K562 (cell line): ENCODE data around the gene ZFAND3. TPM values are rescaled to one million over a fixed set of nuclear protein-coding genes. Genes with fewer than 3 reads are reported as not detected.

Experiments used
- ATAC-seq: fragments of 200-7000 bp; cut with Tn5 transposase; 3 replicates; pipeline ENCODE4 v1.9.1; 2020; ENCODE audit warnings: moderate library complexity
- BruUV-seq: library from RNA; stranded (reverse); fragments of 400-500 nt; replicated peaks from 2 replicates; lab custom pipeline; 2021; lab: Mats Ljungman, UMichigan
- CTCF ChIA-PET: fragments of 300-600 bp; formaldehyde crosslinking; extraction: SDS; loops from one replicate; lab custom pipeline; 2021; ENCODE audit warnings: low intra/inter-chr PET ratio; lab: Yijun Ruan, JAX
- POLR2A ChIA-PET: fragments of 300-600, 350-650 bp; sonication (Branson Sonifier 250); formaldehyde crosslinking; extraction: SDS; loops from one replicate; lab custom pipeline; 2021; ENCODE audit warnings: antibody characterized with exemption, inconsistent platforms; lab: Yijun Ruan, JAX
- DNase-seq, 4 experiments: peaks; one replicate each; pipeline versions ENCODE4 v3.0.0 to v3.0.0-alpha.2; 2011 to 2018; ENCODE audit warnings: low spot score in 3 of 4, mixed read lengths in 3 of 4; ENCODE audit errors: extremely low read depth in 1 of 4
- FAIRE-seq: peaks from 2 replicates; lab custom pipeline; 2011; peaks lifted over from hg19 to GRCh38; lab: Jason Lieb, UNC
- H2AFZ ChIP-seq: 2 replicates; pipeline ENCODE4 v1.6.0; 2011; ENCODE audit warnings: low read depth, low read length, control low read depth, inconsistent platforms
- H3K27ac ChIP-seq: fragments of 200-600 bp; 3 replicates; pipeline ENCODE4 v1.8.0; 2011; ENCODE audit warnings: low read depth, mild to moderate bottlenecking, control low read depth, inconsistent platforms, low read length, moderate library complexity, mixed read lengths; ENCODE audit errors: extremely low read depth
- H3K27me3 ChIP-seq, 2 experiments: fragments of 300-600 bp in 1 of 2; 2 replicates in 1 of 2; 3 replicates in 1 of 2; pipeline versions ENCODE4 v1.6.0 to v1.8.0; 2011; ENCODE audit warnings: inconsistent platforms in 2 of 2, low read length in 2 of 2, mild to moderate bottlenecking in 1 of 2, mixed read lengths in 1 of 2, moderate library complexity in 1 of 2; ENCODE audit not compliant: control insufficient read depth in 2 of 2, insufficient read depth in 2 of 2
- H3K36me3 ChIP-seq: fragments of 300-600 bp; 3 replicates; pipeline ENCODE4 v1.8.0; 2011; ENCODE audit warnings: mild to moderate bottlenecking, low read length, inconsistent platforms; ENCODE audit not compliant: control insufficient read depth, insufficient read depth
- H3K4me1 ChIP-seq, 2 experiments: fragments of 200-600 bp in 1 of 2; replicated peaks in 1 of 2; 2 replicates in 1 of 2; 3 replicates in 1 of 2; pipeline versions ENCODE4 v1.5.1 to v1.8.0; 2011; ENCODE audit warnings: inconsistent platforms in 2 of 2, low read length in 2 of 2, mild to moderate bottlenecking in 1 of 2, mixed read lengths in 1 of 2, moderate library complexity in 1 of 2; ENCODE audit not compliant: control insufficient read depth in 2 of 2, insufficient read depth in 2 of 2
- H3K4me2 ChIP-seq: 2 replicates; pipeline ENCODE4 v1.6.1; 2011; ENCODE audit warnings: low read length, control low read depth, inconsistent platforms, mixed read lengths; ENCODE audit not compliant: insufficient read depth
- H3K4me3 ChIP-seq: fragments of 200-600 bp; sonication (generic), shearing (Covaris generic); 2 replicates; pipeline ENCODE4 v1.5.1; 2016; ENCODE audit warnings: control low read depth, inconsistent platforms
- H3K79me2 ChIP-seq: fragments of 200-600 bp; 3 replicates; pipeline ENCODE4 v1.8.0; 2011; ENCODE audit warnings: low read length, inconsistent platforms; ENCODE audit not compliant: control insufficient read depth, insufficient read depth
- H3K9ac ChIP-seq, 2 experiments: 2 replicates each; pipeline versions ENCODE4 v1.6.0 to v1.6.1; 2011; ENCODE audit warnings: low read depth in 2 of 2, low read length in 2 of 2, control low read depth in 1 of 2, inconsistent platforms in 1 of 2, mild to moderate bottlenecking in 1 of 2, mixed read lengths in 1 of 2; ENCODE audit not compliant: insufficient read depth in 1 of 2
- H3K9me1 ChIP-seq: one replicate; pipeline ENCODE4 v1.6.0; 2011; ENCODE audit warnings: inconsistent platforms, mild to moderate bottlenecking, low read length, moderate library complexity; ENCODE audit not compliant: control insufficient read depth, insufficient read depth
- H3K9me3 ChIP-seq: replicated peaks from 2 replicates; pipeline ENCODE4 v1.5.1; 2011; ENCODE audit warnings: low read depth, low read length, inconsistent platforms; ENCODE audit not compliant: control insufficient read depth, insufficient read depth
- H4K20me1 ChIP-seq: replicated peaks from 2 replicates; pipeline ENCODE4 v1.6.1; 2011; ENCODE audit warnings: low read length, inconsistent platforms, mixed read lengths; ENCODE audit not compliant: control insufficient read depth, insufficient read depth
- EHMT2 ChIP-seq: fragments of 450-650 bp; IDR thresholded peaks from 2 replicates; pipeline ENCODE4 v1.6.1; 2018; ENCODE audit warnings: antibody characterized with exemption
- NCOA6 ChIP-seq: fragments of 450-650 bp; IDR thresholded peaks from 2 replicates; pipeline ENCODE4 v1.6.1; 2017; ENCODE audit warnings: mild to moderate bottlenecking
- NFIX ChIP-seq: fragments of 250-450 bp; sonication (Bioruptor Pico); IDR thresholded peaks from 2 replicates; pipeline ENCODE4 v1.4.0; 2020; ENCODE audit warnings: low read depth, mild to moderate bottlenecking, moderate library complexity
- PHTF2 ChIP-seq: fragments of 250-450 bp; sonication (Bioruptor Pico); IDR thresholded peaks from 2 replicates; pipeline ENCODE4 v1.5.0; 2021; ENCODE audit warnings: mild to moderate bottlenecking
- RUNX1 ChIP-seq: sonication (generic); IDR thresholded peaks from 2 replicates; pipeline ENCODE4 v1.6.1; 2016; ENCODE audit warnings: antibody characterized with exemption, low read depth
- SMAD1 ChIP-seq: fragments of 150-350 bp; IDR thresholded peaks from 2 replicates; pipeline ENCODE4 v1.6.1; 2014; ENCODE audit warnings: low read length, low read depth; ENCODE audit not compliant: partially characterized antibody
- ZBTB43 ChIP-seq: sonication (generic); formaldehyde crosslinking; IDR thresholded peaks from 2 replicates; pipeline ENCODE4 v1.8.0; 2023; ENCODE audit warnings: mild to moderate bottlenecking, missing genetic modification reagents
- ZC3H4 ChIP-seq: sonication (generic); formaldehyde crosslinking; IDR thresholded peaks from 2 replicates; pipeline ENCODE4 v1.9.0; 2021; ENCODE audit warnings: missing genetic modification reagents, borderline replicate concordance
- ZNF239 ChIP-seq: fragments of 250-450 bp; sonication (Bioruptor Pico); IDR thresholded peaks from 2 replicates; pipeline ENCODE4 v1.4.0; 2020; ENCODE audit warnings: mild to moderate bottlenecking
- ZNF274 ChIP-seq: IDR thresholded peaks from 2 replicates; pipeline ENCODE4 v1.6.1; 2011; ENCODE audit warnings: low read depth, mild to moderate bottlenecking, low read length, moderate library complexity, borderline replicate concordance
- ZZZ3 ChIP-seq: fragments of 450-650 bp; IDR thresholded peaks from 2 replicates; pipeline ENCODE4 v1.6.1; 2016; ENCODE audit warnings: antibody characterized with exemption, mild to moderate bottlenecking, moderate library complexity
- WGBS: fragments of 100-300 bp; shearing (Covaris generic); methylation state at CpG from one replicate; pipeline ENCODE4 v1.1.6; 2016; ENCODE audit warnings: low coverage, mixed read lengths; ENCODE audit not compliant: insufficient coverage; ENCODE audit errors: missing lambda C conversion rate; 5-methylcytosine and 5-hydroxymethylcytosine counted together
- in situ Hi-C: fragments of 300-500 bp; cut with MboI; formaldehyde crosslinking; loops from 4 replicates; pipeline ENCODE4 v1.15.0; 2018; ENCODE audit warnings: inconsistent platforms, mixed read lengths
- intact Hi-C: fragments of 100-400 bp; cut with micrococcal nuclease; formaldehyde crosslinking; loops from 2 replicates; pipeline ENCODE4 v1.14.2; 2022
- polyA plus RNA-seq, 8 experiments: library from polyadenylated mRNA; depleted of rRNA in 4 of 8; stranded (reverse) in 5 of 8; unstranded in 3 of 8; fragments of >200 nt; fragmentation: Nextera tagmentation in 2 of 8; fragmentation: Illumina TruSeq in 1 of 8; extraction: Ambion mirVana in 2 of 8; extraction: Trizol in 1 of 8; gene quantifications; 2 replicates each; pipeline versions ENCODE4 v1.2.1 to v1.2.3, GENCODE V29; 2011 to 2014; ENCODE audit warnings: inconsistent platforms in 1 of 8, missing spikeins in 1 of 8
- total RNA-seq, 7 experiments: library from RNA; depleted of rRNA in 6 of 7; stranded (reverse); fragments of >200 nt in 6 of 7; fragmentation: Illumina TruSeq in 2 of 7; extraction: Trizol in 2 of 7; gene quantifications; 2 replicates each; pipeline versions ENCODE4 v1.2.1 to v1.2.3, GENCODE V29; 2011 to 2021; ENCODE audit warnings: low replicate concordance in 1 of 7

Gene ZFAND3
- total and polyA plus RNA-seq, 9 of the 15 experiments (the other 6 are each of a cell fraction or from before 2014, with no cell fraction given) = 0.81 to 26.6 (median 11.8) TPM

DNA sequence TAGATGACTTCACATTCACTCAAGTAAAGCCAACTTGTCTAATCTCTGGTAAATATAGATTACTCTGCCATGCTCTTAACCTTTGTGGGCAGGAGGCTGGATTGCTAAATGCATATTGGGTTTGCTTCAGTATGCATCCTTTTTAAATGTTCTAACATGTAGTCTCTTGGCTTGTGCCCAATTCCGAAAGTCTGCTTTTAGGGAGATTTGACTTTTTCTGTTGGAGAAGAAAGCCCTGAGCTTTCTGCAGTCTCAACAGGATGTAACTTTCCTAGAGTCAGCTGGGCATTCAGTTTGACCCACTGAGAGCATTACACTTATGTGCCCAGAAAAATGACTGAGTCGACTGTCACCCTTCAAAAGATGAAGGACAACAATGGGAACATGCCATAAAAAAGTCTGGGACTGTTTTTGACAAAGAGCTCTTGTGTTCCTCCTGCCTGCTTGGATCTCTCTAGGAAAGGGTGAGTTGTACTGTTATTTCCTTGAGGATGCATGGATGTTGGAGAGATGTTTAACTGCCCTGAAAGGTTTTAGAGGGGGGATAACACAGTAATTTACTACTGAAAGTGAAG lies 299.4 kb downstream of the ZFAND3 start:
- intact Hi-C loops = no loop called here
- H3K36me3 ChIP-seq = peaks cover 11% of the 10 kb centered on the region; the same call in 2 of the 3 replicates
- no peak overlapping the region for H3K9ac ChIP-seq
- no peaks in the 10 kb centered on the region for H3K9me3 ChIP-seq
- no peaks in the 10 kb centered on the region for H3K4me1 ChIP-seq
- no peak for ATAC-seq
- DNase-seq = no peak
- H3K79me2 ChIP-seq = no peaks in the 10 kb centered on the region
- H3K9me1 ChIP-seq = no peaks in the 10 kb centered on the region
- in situ Hi-C loops = no loop called here
- WGBS = 79% methylated on average over 2 of the region's 2 CpGs
- H4K20me1 ChIP-seq = peaks cover 2% of the 10 kb centered on the region; the same call in 1 of the 2 replicates
- H3K27me3 ChIP-seq = no peaks in the 10 kb centered on the region
- H2AFZ ChIP-seq = no peak overlapping the region
- no peak overlapping the region for H3K27ac ChIP-seq
- TF ChIP-seq PHTF2 (no peak), ZNF274 (no peak), EHMT2 (no peak), ZC3H4 (CRISPR knock-in tag) (no peak), ZZZ3 (no peak)
- ChIA-PET CTCF (no interaction called here), POLR2A (interaction anchor here (1.5 kb wide), 1 partner anchor 8 kb away, joined by 4 read pairs; no protein-coding TSS in a partner anchor)
- no peak overlapping the region for H3K4me3 ChIP-seq
- FAIRE-seq = no peak
- no TSS peak for BruUV-seq
- no peak overlapping the region for H3K4me2 ChIP-seq

DNA sequence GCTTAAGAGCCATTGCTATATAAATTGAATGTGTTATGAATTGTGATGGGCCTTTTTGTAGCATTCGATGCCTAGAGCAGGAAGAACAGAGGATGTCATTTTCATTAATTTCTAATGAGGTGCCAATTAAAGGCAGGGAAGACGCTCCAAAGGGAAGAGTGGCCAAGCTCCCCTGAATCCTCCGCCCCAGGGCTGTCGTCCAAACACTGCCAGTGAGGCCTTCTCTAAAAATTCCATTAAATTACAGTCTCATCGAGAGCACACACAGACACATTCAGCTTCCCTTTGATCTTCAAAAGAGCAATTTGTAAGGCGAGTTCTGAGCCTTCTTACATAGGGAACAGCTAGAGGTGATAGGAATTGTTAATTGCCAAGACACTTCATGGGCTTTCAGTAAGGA lies 300.0 kb downstream of the ZFAND3 start:
- Histone ChIP-seq H3K4me1 (no peaks in the 10 kb centered on the region), H3K27me3 (no peaks in the 10 kb centered on the region), H3K79me2 (no peaks in the 10 kb centered on the region), H3K9me3 (no peaks in the 10 kb centered on the region), H3K4me3 (no peak overlapping the region), H4K20me1 (peaks cover 2% of the 10 kb centered on the region; the same call in 1 of the 2 replicates), H3K27ac (no peak overlapping the region), H3K36me3 (peaks cover 11% of the 10 kb centered on the region; the same call in 2 of the 3 replicates), H3K9me1 (no peaks in the 10 kb centered on the region), H3K4me2 (no peak overlapping the region), H2AFZ (no peak overlapping the region), H3K9ac (no peak overlapping the region)
- no peak for FAIRE-seq
- WGBS = 88% methylated on average over 6 of the region's 6 CpGs
- ChIA-PET POLR2A (interaction anchor here (0.6 to 1.5 kb wide), 3 partner anchors 8 to 584 kb away, joined by 3 to 4 read pairs (median 3); no protein-coding TSS in a partner anchor), CTCF (no interaction called here)
- TF ChIP-seq ZBTB43 (CRISPR knock-in tag) (no peak), ZNF239 (no peak), RUNX1 (no peak), NCOA6 (no peak), SMAD1 (no peak), ZZZ3 (no peak), NFIX (CRISPR knock-in tag) (no peak)
- no TSS peak for BruUV-seq
- ATAC-seq = no peak
- no peak for DNase-seq
- intact Hi-C loops = no loop called here
- in situ Hi-C loops = no loop called here
